Measurements from ENCODE around the gene RTKN2. TPM values are rescaled to one million over a fixed set of nuclear protein-coding genes. Genes with fewer than 3 reads are reported as not detected.

The RTKN2 gene
- total and polyA plus RNA-seq, 4 donors = 0.05 to 0.93 (median 0.17) TPM; not detected in 1

DNA sequence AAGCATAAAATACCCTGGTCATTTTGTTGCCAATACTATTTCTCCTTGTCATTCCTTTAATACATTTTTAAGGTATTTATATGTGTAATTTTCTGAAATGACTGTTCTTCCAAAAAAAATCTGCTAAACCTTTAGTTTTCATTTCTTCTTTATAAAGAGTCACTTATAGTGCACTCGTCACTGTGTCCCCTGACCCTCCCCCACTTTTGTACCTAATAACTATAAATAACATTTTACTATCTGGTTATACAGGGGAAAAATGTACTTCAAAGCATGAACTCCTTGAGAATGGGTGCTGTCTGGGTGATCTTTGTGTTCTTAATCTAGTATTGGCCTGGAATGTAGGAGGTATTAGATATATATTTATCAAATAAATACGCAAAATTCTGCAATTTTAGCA lies 31.1 kb downstream of the RTKN2 start:
- Histone ChIP-seq H3K4me1 (ENCODE audit: control insufficient read depth in 4 of 4, insufficient read depth in 4 of 4, low read length in 3 of 4) (no peaks in the 10 kb centered on the region), H3K27me3 (ENCODE audit: control insufficient read depth in 4 of 4, insufficient read depth in 4 of 4, low read length in 3 of 4) (no peaks in the 10 kb centered on the region), H3K36me3 (ENCODE audit: control insufficient read depth in 4 of 4, insufficient read depth in 3 of 4, low read depth in 1 of 4, low read length in 3 of 4) (no peaks in the 10 kb centered on the region), H3K27ac (ENCODE audit: low read depth in 1 of 2, low read length in 2 of 2) (no peak overlapping the region), H3K9ac (ENCODE audit: low read depth in 1 of 2, low read length in 2 of 2) (no peak overlapping the region), H3K4me3 (ENCODE audit: low read depth in 1 of 3, low read length in 3 of 3) (no peak overlapping the region), H3K9me3 (ENCODE audit: control insufficient read depth in 4 of 4, low read length in 3 of 4) (no peaks in the 10 kb centered on the region)
- WGBS = 97% methylated on average over 2 of the region's 2 CpGs
- TF ChIP-seq RAD21 (IDR thresholded peaks at IDR 0.05) = no peak
- TF ChIP-seq, protein P1, sequence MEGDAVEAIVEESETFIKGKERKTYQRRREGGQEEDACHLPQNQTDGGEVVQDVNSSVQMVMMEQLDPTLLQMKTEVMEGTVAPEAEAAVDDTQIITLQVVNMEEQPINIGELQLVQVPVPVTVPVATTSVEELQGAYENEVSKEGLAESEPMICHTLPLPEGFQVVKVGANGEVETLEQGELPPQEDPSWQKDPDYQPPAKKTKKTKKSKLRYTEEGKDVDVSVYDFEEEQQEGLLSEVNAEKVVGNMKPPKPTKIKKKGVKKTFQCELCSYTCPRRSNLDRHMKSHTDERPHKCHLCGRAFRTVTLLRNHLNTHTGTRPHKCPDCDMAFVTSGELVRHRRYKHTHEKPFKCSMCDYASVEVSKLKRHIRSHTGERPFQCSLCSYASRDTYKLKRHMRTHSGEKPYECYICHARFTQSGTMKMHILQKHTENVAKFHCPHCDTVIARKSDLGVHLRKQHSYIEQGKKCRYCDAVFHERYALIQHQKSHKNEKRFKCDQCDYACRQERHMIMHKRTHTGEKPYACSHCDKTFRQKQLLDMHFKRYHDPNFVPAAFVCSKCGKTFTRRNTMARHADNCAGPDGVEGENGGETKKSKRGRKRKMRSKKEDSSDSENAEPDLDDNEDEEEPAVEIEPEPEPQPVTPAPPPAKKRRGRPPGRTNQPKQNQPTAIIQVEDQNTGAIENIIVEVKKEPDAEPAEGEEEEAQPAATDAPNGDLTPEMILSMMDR (IDR thresholded peaks at IDR 0.05; ENCODE audit: low read depth, low read length, missing input control) = no peak
- no peak for TF ChIP-seq FOXA2 (IDR thresholded peaks at IDR 0.05)
- no peak for TF ChIP-seq GABPA (IDR thresholded peaks at IDR 0.05 in 1 of 2, conservative IDR thresholded peaks at IDR 0.05 in 1 of 2)
- no peak for TF ChIP-seq RXRA (IDR thresholded peaks at IDR 0.05)
- no peak for TF ChIP-seq SP1 (IDR thresholded peaks at IDR 0.05)
- TF ChIP-seq TAF1 (conservative IDR thresholded peaks at IDR 0.05) = no peak
- no peak for TF ChIP-seq HNF4G (IDR thresholded peaks at IDR 0.05)
- TF ChIP-seq NR2F2 (IDR thresholded peaks at IDR 0.05) = no peak
- TF ChIP-seq, protein P2, sequence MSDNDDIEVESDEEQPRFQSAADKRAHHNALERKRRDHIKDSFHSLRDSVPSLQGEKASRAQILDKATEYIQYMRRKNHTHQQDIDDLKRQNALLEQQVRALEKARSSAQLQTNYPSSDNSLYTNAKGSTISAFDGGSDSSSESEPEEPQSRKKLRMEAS (IDR thresholded peaks at IDR 0.05) = no peak
- no peak for DNase-seq (ENCODE audit: low spot score)

DNA sequence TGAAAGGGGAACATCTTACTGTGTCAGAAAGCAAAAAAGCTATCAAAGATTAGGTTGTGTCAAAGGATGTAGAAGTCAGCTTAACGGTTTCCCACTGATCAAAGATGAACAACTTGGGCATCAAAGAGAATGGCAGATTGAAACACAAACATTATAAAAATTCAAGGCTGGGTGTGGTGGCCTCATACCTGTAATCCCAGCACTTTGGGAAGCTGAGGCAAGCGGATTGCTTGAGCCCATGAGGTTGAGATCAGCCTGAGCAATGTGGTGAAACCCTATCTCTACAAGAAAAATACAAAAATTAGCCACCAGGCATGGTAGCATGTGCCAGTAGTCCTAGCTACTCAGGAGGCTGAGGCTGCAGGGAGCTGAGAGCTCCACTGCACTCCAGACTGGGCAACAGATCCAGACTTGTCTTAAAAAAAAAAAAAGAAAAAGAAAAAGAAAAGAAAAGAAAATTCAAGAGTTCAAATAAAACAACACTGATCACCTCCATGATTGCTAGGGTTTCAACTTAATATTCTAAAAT lies 34.5 kb downstream of the RTKN2 start:
- H3K9me3 ChIP-seq (ENCODE audit: control insufficient read depth in 4 of 4, low read length in 3 of 4) = no peaks in the 10 kb centered on the region
- DNase-seq (ENCODE audit: low spot score) = no peak
- H3K4me1 ChIP-seq (ENCODE audit: control insufficient read depth in 4 of 4, insufficient read depth in 4 of 4, low read length in 3 of 4) = no peaks in the 10 kb centered on the region
- no peak overlapping the region for H3K9ac ChIP-seq (ENCODE audit: low read depth in 1 of 2, low read length in 2 of 2)
- no peaks in the 10 kb centered on the region for H3K27me3 ChIP-seq (ENCODE audit: control insufficient read depth in 4 of 4, insufficient read depth in 4 of 4, low read length in 3 of 4)
- H3K4me3 ChIP-seq (ENCODE audit: low read depth in 1 of 3, low read length in 3 of 3) = no peak overlapping the region
- H3K27ac ChIP-seq (ENCODE audit: low read depth in 1 of 2, low read length in 2 of 2) = no peak overlapping the region
- H3K36me3 ChIP-seq (ENCODE audit: control insufficient read depth in 4 of 4, insufficient read depth in 3 of 4, low read depth in 1 of 4, low read length in 3 of 4) = no peaks in the 10 kb centered on the region
- TF ChIP-seq FOXA1 (IDR thresholded peaks at IDR 0.05) (no peak), JUND (IDR thresholded peaks at IDR 0.05) (no peak), EGR1 (IDR thresholded peaks at IDR 0.05; ENCODE audit: low read depth in 2 of 2) (no peak), SP1 (IDR thresholded peaks at IDR 0.05) (no peak), TAF1 (conservative IDR thresholded peaks at IDR 0.05) (no peak), FOXA2 (IDR thresholded peaks at IDR 0.05) (no peak), YY1 (IDR thresholded peaks at IDR 0.05) (no peak), NR2F2 (IDR thresholded peaks at IDR 0.05) (no peak), RXRA (IDR thresholded peaks at IDR 0.05) (no peak), GABPA (IDR thresholded peaks at IDR 0.05 in 1 of 2, conservative IDR thresholded peaks at IDR 0.05 in 1 of 2) (no peak), HNF4G (IDR thresholded peaks at IDR 0.05) (no peak), HNF4A (conservative IDR thresholded peaks at IDR 0.05) (no peak), RAD21 (IDR thresholded peaks at IDR 0.05) (no peak)
- TF ChIP-seq, protein P1 (IDR thresholded peaks at IDR 0.05; ENCODE audit: low read depth, low read length, missing input control) = no peak
- TF ChIP-seq, protein P3, sequence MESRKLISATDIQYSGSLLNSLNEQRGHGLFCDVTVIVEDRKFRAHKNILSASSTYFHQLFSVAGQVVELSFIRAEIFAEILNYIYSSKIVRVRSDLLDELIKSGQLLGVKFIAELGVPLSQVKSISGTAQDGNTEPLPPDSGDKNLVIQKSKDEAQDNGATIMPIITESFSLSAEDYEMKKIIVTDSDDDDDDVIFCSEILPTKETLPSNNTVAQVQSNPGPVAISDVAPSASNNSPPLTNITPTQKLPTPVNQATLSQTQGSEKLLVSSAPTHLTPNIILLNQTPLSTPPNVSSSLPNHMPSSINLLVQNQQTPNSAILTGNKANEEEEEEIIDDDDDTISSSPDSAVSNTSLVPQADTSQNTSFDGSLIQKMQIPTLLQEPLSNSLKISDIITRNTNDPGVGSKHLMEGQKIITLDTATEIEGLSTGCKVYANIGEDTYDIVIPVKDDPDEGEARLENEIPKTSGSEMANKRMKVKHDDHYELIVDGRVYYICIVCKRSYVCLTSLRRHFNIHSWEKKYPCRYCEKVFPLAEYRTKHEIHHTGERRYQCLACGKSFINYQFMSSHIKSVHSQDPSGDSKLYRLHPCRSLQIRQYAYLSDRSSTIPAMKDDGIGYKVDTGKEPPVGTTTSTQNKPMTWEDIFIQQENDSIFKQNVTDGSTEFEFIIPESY (IDR thresholded peaks at IDR 0.05) = no peak
- TF ChIP-seq, protein P2 (IDR thresholded peaks at IDR 0.05) = no peak
- TF ChIP-seq, protein P4, sequence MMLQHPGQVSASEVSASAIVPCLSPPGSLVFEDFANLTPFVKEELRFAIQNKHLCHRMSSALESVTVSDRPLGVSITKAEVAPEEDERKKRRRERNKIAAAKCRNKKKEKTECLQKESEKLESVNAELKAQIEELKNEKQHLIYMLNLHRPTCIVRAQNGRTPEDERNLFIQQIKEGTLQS (IDR thresholded peaks at IDR 0.05) = no peak
- TF ChIP-seq, protein P5, sequence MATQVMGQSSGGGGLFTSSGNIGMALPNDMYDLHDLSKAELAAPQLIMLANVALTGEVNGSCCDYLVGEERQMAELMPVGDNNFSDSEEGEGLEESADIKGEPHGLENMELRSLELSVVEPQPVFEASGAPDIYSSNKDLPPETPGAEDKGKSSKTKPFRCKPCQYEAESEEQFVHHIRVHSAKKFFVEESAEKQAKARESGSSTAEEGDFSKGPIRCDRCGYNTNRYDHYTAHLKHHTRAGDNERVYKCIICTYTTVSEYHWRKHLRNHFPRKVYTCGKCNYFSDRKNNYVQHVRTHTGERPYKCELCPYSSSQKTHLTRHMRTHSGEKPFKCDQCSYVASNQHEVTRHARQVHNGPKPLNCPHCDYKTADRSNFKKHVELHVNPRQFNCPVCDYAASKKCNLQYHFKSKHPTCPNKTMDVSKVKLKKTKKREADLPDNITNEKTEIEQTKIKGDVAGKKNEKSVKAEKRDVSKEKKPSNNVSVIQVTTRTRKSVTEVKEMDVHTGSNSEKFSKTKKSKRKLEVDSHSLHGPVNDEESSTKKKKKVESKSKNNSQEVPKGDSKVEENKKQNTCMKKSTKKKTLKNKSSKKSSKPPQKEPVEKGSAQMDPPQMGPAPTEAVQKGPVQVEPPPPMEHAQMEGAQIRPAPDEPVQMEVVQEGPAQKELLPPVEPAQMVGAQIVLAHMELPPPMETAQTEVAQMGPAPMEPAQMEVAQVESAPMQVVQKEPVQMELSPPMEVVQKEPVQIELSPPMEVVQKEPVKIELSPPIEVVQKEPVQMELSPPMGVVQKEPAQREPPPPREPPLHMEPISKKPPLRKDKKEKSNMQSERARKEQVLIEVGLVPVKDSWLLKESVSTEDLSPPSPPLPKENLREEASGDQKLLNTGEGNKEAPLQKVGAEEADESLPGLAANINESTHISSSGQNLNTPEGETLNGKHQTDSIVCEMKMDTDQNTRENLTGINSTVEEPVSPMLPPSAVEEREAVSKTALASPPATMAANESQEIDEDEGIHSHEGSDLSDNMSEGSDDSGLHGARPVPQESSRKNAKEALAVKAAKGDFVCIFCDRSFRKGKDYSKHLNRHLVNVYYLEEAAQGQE (IDR thresholded peaks at IDR 0.05) = no peak
- 85% methylated on average over 2 of the region's 2 CpGs for WGBS

Data from liver (tissue), 9 donors.